Ecto neural progenitor cell (in vitro differentiated cells): ENCODE results near the gene RNF220.

Experiments used
- DNase-seq: peaks from one replicate; pipeline ENCODE4 v3.0.0-alpha.2; 2018; ENCODE audit warnings: low spot score

Gene RNF220

DNA sequence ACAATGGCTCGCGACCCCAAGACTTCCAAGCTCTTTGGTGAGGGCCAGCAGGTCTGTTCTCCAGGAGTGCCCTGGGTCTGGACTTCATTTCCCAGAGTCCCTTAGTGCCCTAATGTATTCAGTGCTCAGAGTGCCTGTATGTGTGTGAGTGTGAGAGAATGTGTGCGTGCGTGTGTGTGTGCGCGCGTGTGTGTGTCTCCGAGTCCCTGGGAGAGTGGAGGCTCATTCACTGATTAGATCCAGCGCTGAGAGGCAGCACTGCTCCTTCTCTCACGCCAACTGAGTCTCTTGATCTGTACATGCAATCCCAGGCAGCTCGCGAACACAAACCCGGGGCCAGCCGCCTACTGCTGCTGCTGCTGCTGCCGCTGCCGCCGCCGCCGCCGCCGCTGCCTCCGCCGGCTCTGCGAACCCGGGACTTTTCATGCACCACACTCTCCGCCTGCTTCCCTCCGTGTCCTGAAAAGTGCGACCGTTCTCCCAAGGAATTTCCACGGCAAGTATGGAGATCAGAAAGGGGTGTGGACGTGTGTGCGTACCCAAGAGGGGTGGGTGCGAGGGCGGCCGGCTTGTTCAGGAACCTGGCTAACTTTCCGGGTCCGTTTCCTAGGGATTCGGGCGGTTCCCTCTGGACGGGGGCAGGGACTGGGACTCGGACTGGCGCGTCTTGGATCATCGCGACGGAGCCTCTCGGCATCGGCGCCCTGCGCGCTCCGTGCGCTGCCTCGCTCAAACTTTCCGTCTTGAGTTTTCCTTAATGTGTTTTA lies at the start of gene RNF220:
Gene RNF220 (plus strand): TSS at position 225 of the 767 bp plus-strand sequence.
- peak; percentile 81 for DNase-seq

GRCh38 chr1:44355582-44356305 lies 49.3 kb upstream of the RNF220 start:
- no peak for DNase-seq

DNA sequence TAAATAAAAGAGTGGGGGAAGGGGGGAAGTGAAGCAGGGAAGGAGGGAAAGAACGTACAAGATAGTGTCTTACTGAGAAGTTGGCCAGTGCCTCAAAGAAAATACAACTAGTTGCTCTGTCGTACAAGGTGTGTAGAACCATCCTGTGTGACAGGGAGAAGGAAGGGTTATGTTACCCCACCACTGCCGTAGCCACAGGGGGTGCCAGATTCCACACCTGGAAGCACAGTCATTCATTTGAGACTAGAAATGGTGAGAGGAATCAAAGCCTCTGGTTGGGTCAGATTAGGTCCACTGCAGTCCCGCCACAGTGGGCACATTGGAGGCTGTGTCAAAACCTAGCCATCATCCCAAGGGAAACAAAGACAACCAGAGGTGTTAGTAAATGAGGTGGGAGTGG lies 47.3 kb upstream of the RNF220 start:
- DNase-seq: no peak

- DNase-seq: no peak
Measured at GRCh38 chr1:44359234-44359935, 45.7 kb upstream of the RNF220 start.

- no peak for DNase-seq
Measured at GRCh38 chr1:44361478-44361877, 43.6 kb upstream of the RNF220 start.

DNA sequence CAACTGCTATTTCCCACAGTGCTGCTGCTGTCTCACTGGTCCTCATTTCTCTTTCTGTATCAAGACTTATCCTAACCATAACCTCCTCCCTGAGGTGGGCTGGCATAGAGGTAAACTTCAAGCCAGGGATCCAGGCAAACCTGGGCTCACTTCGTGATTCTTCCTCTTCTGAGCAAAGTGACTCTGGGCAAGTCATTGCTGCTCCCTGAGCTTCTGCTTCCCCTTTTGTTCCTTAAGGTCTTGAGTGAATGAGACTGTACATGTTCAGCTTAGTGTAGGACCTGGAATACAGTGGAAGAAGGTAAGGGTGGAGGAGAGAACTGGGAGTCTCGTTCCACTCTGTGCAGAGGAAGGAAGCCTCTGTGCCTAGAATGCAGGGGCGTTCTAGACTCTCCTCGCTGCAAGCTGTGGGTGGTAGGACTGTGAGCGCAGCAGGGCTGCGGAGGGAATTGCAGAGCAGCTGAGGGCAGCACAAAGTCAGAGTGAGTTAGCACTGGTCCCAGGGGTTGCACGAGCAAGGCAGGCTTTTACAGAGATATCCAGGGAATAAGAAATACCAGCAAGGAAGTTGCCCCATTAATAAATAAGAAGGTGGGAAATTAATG lies 38.6 kb upstream of the RNF220 start:
- no peak for DNase-seq

DNA sequence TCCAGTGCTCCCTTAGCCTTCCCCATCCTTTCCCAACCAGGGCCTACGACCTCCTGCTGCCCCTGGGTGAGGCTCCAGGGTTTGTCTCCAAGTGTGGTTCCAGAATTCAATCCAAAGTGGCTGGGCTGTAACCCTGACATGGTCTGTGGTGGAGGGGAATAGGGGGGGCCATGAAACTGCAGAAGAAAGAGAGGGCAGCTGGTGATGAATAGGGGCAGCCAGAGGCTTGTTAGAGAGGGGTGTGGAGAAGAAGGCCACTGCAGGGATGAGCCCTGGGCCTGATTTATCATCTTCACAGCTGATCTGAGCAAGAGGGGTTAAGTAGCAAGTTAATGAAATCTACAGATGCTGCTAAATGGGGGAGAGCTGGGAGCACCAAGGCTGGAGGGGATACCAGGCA lies 37.1 kb upstream of the RNF220 start:
- peak; percentile 22 for DNase-seq

DNA sequence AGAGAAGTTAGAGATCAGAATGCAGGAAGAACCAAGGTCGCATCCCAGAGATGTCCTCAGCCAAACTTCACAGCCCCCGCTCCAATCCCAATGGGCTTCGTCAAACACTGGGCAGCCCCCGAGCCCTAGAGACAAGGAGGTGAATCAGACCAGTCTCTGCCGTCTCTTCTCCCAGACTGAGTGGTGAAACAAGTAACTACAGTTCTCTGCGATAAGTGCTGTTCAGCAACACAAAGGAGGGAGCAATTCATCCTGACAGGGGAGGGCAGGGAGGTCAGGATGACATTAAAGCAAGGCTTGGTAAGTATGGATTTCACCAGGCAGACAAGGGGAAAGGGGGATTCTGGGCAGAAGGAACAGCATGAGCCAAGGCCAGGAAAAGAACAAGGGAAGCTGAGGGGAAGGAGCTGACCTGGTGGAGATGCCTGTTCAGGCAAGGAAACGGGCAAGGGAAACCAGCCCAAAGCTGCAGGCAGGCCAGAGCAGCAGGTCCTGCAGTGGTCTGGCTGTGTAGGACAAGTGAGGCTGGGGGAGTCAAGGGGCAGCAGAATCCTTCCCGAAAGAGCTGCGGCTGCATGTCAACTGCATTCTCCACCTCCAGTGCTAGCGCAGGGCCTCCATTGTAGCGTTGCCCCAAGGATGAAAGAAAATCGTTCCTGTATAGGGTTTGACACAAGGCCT lies 36.4 kb upstream of the RNF220 start:
- no peak for DNase-seq

DNA sequence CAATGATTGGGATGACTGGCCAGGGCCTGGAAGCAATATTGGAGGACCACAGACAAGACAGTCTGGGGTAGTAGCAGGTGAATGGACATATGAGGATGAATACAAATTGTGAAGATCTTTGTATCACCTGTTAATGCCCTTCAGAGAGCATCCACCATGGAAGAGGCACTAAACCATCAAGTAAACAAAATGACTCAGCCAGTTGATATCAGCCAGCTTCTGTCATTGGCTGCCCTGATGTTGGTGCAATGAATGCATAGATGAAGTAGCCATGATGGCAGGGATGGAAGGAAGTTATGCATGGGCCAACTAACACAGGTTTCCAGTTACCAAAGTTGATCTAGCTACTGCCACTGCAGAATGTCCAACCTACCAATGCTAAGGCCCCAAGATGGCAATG lies 33.8 kb upstream of the RNF220 start:
- no peak for DNase-seq

- DNase-seq: no peak
Measured at GRCh38 chr1:44375547-44375946, 29.5 kb upstream of the RNF220 start.

GRCh38 chr1:44377925-44378784 lies 26.9 kb upstream of the RNF220 start:
- peak; percentile 62 for DNase-seq

DNA sequence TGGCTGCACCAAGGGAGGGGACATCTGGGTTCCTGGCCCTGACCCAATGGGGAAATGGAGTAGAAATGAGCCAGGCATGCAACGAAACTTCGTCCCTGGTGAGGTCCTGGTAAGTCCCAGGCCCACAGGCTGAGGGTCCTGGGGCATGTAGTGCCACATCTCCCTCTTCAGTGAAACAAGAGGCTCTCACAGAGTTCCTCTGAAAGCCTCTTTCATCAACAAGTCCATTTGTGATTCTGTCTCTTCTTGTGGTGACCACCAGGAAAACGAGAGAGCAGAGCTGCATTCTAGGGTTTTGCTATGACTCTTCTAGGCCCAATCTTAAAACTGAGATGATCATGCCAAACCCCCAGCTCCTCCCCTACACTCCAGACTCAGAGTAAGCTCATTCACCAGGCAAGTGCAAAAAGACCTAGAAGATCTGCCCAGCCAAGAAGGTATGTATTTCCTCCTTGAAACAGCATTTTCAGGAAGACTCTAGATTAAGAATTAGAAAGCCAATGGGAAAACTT lies 24.3 kb upstream of the RNF220 start:
- DNase-seq: no peak

DNA sequence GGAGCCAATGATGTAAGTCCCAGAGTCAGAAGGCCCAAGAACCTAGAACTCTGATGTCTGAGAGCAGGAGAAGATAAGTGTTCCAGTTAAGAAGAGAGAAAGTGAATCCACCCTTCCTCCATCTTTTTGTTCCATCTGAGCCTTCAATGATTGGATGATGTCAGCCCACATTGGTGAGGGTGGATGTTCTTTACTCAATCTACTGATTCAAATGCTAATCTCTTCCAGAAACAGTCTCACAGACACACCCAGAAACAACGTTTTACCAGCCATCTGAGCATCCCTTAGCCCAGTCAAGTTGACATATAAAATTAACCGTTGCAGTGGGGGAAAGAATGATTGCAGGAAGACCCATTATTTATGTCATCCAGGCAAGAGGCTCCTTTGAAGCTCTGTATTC lies 16.5 kb upstream of the RNF220 start:
- no peak for DNase-seq

- DNase-seq: no peak
Measured at GRCh38 chr1:44389437-44389836, 15.6 kb upstream of the RNF220 start.

GRCh38 chr1:44390277-44390676 lies 14.8 kb upstream of the RNF220 start:
- DNase-seq: no peak

DNA sequence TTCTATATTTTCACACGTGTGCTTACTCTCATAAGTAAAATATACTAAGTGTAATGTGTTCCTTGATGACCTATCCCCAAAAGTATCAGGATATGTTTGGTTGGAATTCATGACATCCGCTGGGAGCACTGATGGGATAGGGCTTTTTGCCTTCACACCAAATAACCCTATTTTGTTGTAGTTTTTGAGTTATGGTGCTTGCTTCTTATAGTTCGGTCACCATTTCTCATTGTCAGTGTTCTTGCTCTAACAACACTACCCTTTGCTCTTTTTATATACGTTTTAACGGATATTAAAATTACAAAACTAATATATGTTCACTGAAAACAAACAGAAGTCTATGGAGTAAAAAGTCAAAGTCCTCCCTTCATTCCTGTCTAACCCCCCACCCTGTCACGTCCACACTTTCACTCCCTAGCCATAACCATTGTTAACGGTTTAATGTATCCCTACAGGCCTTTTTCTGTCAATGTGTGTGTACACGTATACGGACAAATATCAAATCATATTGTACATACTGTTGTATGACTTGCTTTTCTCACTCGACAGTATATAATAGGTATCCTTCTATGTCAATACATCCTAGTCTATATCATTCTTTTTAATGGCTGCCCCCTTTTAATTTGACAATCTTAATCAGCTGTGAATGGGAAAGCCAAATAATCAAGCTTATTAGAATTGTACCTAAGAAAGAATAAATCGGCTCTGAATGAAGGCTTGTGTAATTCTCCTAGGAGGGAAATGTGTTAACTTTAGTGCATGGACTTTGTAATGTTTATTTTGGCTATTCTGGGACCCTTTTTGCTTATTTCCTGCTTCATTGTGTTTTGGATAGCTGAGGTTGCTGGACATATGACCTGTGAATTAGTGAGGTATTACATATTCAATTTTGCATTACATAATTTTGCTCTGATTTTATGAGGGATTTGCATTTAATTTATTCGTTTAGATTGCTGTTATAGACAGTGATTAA lies 3.5 kb upstream of the RNF220 start:
- no peak for DNase-seq

DNA sequence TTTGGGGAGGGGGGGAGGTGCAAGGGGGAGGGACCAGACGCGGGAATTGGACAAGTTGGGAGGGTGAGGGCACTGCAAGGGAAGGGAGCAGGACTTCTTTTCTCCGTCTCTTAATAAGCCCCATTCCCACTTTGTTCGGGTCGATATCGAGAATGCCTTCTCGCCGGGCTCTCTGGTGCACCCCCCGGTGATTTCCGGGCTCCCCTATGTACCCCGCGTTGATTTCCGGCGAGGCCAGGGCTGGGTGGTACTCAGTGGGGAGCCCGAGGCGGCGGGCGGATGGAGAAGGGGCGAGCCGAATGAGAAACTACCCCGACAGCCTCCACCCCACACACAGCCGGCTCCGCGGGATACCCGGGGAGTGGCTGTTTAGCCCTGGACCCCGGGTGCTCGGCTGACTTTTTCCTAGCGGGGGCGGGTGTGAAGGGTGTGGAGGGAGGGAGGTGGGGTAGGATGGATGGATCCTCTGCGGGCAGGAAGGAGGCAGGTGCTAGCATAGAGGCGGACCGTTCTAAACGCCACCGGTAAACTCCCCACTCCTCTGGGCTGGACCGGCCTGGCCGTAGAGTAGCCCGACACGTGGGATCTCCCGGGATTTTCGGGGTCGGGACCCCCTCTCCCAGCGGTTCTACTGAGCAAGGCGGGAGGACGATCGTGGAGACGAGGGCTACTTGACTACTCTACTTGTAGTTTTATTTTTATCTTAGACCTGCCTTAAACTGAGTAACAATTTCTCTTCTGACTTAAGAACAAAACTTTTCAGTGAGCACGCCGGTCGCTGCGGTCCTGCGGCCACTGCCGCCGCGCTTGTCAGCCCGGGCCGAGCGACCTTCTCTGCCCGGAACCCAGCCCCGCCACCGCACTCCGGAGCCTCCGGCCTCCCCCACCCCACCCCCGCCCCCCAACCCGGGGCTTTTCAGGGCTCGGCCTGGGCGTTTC lies 1.0 kb downstream of the RNF220 start:
- DNase-seq: peak; percentile 67

DNA sequence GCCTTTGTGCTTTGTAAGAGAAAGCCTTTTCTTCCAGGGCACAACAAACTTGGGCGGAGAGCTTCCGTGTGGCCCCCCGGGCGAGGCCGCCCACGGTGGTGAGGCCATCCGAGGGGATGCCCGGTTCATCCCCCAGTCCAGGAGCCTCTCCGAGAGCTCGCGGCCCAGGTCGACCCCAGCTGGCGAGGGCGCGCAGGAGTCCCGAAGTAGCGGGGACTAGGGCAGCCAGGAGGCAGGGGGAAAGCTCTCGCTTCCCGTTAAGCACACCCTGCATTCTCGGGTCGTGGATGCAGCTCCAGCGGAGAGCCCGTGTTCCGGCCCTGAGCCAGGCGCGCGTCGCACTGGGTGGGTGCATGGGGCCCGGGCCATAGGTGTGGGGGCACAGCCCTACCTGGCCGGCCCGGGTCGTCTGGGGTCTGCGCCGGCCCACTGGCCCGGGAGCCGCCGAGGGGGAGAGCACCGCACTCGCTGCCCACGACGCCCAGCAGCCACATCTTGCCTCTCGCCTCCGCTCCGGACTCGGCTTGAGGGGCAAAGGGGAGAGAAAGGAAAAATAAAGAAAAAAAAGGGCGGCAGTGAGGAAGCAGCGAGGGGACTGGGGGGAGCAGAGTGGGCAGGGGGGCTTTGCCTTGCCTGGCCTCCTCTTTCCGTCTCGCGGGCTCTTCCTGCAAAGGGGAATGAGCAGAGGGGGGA lies 1.8 kb downstream of the RNF220 start:
- DNase-seq: peak; percentile 68
